NB4 (cell line): ENCODE data around the gene PTMA.
"Not testable (repeated sequence)": the region's sequence is repeated elsewhere in the genome, so short reads cannot be mapped to it uniquely, and the experiment has no call there.

Source experiments
- DNase-seq: peaks from one replicate; pipeline ENCODE4 v3.0.0; 2010; ENCODE audit warnings: low read depth
- H3K4me3 ChIP-seq: one replicate; pipeline ENCODE4 v1.5.1; 2011; ENCODE audit warnings: mild to moderate bottlenecking, low read depth, low read length, moderate library complexity
- MAX ChIP-seq: IDR thresholded peaks from 2 replicates; pipeline ENCODE4 v1.6.1; 2011; ENCODE audit warnings: low read depth, low read length
- MYC ChIP-seq: IDR thresholded peaks from 2 replicates; pipeline ENCODE4 v1.6.1; 2011; ENCODE audit warnings: low read depth, low read length
- POLR2A ChIP-seq: IDR thresholded peaks from 2 replicates; pipeline ENCODE4 v1.6.1; 2011; ENCODE audit warnings: mild to moderate bottlenecking; ENCODE audit not compliant: insufficient read length; ENCODE audit errors: extremely low read depth
- TF ChIP-seq, protein P1 (sequence below): IDR thresholded peaks from one replicate; pipeline ENCODE4 v1.5.1; 2012; ENCODE audit warnings: low read depth, low read length

PTMA gene

GRCh38 chr2:231709636-231709980 lies 1.3 kb downstream of the PTMA start:
- TF ChIP-seq MYC: no peak
- TF ChIP-seq POLR2A: no peak
- TF ChIP-seq, protein P1, sequence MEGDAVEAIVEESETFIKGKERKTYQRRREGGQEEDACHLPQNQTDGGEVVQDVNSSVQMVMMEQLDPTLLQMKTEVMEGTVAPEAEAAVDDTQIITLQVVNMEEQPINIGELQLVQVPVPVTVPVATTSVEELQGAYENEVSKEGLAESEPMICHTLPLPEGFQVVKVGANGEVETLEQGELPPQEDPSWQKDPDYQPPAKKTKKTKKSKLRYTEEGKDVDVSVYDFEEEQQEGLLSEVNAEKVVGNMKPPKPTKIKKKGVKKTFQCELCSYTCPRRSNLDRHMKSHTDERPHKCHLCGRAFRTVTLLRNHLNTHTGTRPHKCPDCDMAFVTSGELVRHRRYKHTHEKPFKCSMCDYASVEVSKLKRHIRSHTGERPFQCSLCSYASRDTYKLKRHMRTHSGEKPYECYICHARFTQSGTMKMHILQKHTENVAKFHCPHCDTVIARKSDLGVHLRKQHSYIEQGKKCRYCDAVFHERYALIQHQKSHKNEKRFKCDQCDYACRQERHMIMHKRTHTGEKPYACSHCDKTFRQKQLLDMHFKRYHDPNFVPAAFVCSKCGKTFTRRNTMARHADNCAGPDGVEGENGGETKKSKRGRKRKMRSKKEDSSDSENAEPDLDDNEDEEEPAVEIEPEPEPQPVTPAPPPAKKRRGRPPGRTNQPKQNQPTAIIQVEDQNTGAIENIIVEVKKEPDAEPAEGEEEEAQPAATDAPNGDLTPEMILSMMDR: no peak
- no peak for TF ChIP-seq MAX
- peak; percentile 68 for DNase-seq
- H3K4me3 ChIP-seq: peak overlapping the region; percentile 97

DNA sequence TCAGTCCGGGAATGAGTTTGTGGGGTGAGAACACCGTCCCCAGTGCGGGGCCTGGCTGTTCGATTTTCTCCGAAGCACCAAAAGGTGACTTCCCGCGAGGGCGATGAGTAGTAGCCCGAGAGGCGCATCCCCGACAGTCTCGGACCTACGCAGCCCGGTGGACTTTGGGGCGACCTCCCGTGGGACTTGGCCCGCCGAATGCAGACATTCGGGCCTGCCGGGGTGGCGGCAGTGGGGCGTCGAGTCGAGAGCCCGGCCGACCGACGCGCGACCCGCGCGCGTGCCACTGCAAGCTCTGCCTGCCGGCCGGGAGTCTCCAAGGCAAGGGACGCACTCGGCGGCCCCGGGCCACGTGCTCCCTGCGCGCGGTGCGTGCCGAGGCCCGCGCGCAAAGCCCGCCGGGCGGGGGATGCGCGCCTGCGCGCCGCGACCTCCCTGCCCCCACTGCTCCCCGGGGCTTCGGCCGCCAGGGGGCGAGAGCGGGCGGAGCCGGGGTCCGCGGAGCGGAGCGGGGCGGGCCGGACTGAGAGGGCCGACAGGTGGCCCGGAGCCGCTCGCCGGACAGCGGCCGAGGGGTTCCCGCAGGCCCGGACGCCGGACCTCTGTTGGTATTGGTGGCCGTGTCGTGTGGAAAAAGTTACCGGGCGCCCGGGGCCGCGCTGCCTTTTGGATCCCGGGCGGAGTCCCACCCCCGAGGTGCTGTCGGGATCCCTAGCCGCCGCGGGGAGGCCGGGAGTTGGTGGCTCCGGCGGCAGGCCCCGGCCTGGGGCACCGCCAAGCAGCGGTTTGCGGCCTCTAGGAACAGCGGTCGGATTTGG lies 1.9 kb downstream of the PTMA start:
- peak; percentile 88 for DNase-seq
- peak overlapping the region; percentile 97 for H3K4me3 ChIP-seq
- TF ChIP-seq POLR2A (no peak), MAX (peak; percentile 95), MYC (peak; percentile 94)
- TF ChIP-seq, protein P1: peak; percentile 47

DNA sequence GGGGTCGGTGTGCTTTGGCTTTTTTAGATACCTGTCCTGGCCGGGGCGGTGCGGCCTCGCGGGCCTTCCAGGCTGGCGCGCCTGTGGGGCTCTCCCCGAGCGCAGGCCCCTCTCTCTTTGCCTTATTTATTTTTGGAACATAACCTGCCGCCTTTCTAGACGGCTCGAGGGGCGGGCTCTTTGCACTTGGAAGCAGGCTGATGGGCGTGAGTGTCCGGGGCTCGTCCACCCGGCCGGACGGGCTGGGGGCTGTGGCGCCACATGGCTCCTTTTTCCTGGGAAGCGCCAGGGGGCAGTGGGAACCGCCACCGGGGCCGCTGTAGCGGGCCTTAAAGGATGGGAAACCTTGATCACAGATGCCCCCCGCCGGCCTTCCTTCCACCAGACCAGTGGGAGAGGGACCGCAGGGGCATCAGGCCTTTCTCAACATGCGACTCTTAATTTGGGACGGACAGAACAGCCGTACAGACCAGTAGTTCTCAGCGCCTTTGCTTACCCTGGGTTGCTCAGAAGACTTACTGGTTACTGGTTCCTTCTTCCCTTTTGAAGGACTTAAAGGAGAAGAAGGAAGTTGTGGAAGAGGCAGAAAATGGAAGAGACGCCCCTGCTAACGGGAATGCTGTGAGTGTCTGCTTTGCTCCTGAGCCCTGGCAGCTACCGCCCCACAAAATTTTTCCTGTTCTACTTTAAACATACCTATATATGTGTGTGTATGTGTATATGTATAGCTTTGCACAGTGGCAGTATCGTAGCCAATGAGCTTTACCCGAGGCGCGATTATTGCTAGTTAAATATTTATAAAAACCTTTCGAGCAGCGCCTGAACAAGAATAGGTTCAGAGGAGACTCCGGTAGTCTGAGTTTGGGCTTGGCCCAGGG lies 2.7 kb downstream of the PTMA start:
- TF ChIP-seq, protein P1: no peak
- TF ChIP-seq MAX (no peak), POLR2A (no peak), MYC (no peak)
- peak overlapping the region; percentile 84 for H3K4me3 ChIP-seq
- DNase-seq: peak; percentile 61

- TF ChIP-seq, protein P1: no peak
- TF ChIP-seq POLR2A: no peak
- TF ChIP-seq MYC: no peak
- TF ChIP-seq MAX: no peak
- peak; percentile 34 for DNase-seq
- peak overlapping the region; percentile 84 for H3K4me3 ChIP-seq
Observed at GRCh38 chr2:231711677-231712450, 3.5 kb downstream of the PTMA start.

- peak; percentile 38 for DNase-seq
- H3K4me3 ChIP-seq: peak overlapping the region; percentile 84
Observed at GRCh38 chr2:231712451-231713021, 4.2 kb downstream of the PTMA start.

GRCh38 chr2:231713406-231713729 lies 5.0 kb downstream of the PTMA start:
- H3K4me3 ChIP-seq: peak overlapping the region; percentile 17
- not testable (repeated sequence) for DNase-seq
